HEK293 (cell line): ENCODE results near the gene DHRS4.
A peak's percentile ranks its signal among the peaks of the same experiment; 100 is the strongest.
"Not testable (repeated sequence)": the region's sequence is repeated elsewhere in the genome, so short reads cannot be mapped to it uniquely, and the experiment has no call there.

Source experiments
- CTCF ChIA-PET: fragments of 350-600 bp; formaldehyde crosslinking; extraction: SDS; loops from one replicate; lab custom pipeline; 2021; ENCODE audit warnings: antibody characterized with exemption; lab: Yijun Ruan, JAX
- POLR2A ChIA-PET: fragments of 300-600 bp; formaldehyde crosslinking; extraction: SDS; loops from one replicate; lab custom pipeline; 2020; ENCODE audit warnings: antibody characterized with exemption, inconsistent platforms; lab: Yijun Ruan, JAX
- H3K27ac ChIP-seq: fragments of 200-500 bp; sonication (Bioruptor generic); 2 replicates; pipeline ENCODE4 v1.5.1; 2014; ENCODE audit warnings: low read depth, low read length, control low read depth, inconsistent platforms; ENCODE audit errors: extremely low read depth
- H3K36me3 ChIP-seq, 2 experiments: fragments of 200-500 bp in 1 of 2; sonication (Bioruptor generic) in 1 of 2; 1 replicate in 1 of 2; 2 replicates in 1 of 2; pipeline ENCODE4 v1.5.1; 2014 to 2017; ENCODE audit warnings: inconsistent platforms in 2 of 2, low read length in 2 of 2; ENCODE audit not compliant: control insufficient read depth in 2 of 2, insufficient read depth in 1 of 2
- H3K4me1 ChIP-seq: fragments of 200-500 bp; sonication (Bioruptor generic); 2 replicates; pipeline ENCODE4 v1.5.1; 2014; ENCODE audit warnings: mild to moderate bottlenecking, low read length, inconsistent platforms; ENCODE audit not compliant: control insufficient read depth, insufficient read depth
- H3K4me3 ChIP-seq: 2 replicates; pipeline ENCODE4 v1.5.1; 2011; ENCODE audit warnings: low read depth, mild to moderate bottlenecking, control low read depth, low read length, moderate library complexity
- H3K9me3 ChIP-seq: fragments of 200-500 bp; sonication (Bioruptor generic); 2 replicates; pipeline ENCODE4 v1.5.1; 2014; ENCODE audit warnings: low read depth, low read length, inconsistent platforms; ENCODE audit not compliant: control insufficient read depth, insufficient read depth
- HOXC10 ChIP-seq: sonication (generic); formaldehyde crosslinking; IDR thresholded peaks from 2 replicates; pipeline ENCODE4 v1.8.1; 2023; ENCODE audit warnings: mild to moderate bottlenecking, missing genetic modification reagents
- KLF7 ChIP-seq: fragments of 450-650 bp; formaldehyde crosslinking; IDR thresholded peaks from 2 replicates; pipeline ENCODE4 v1.5.1; 2016; ENCODE audit warnings: missing biosample characterization, missing genetic modification characterization, borderline replicate concordance
- SCRT1 ChIP-seq: fragments of 450-650 bp; formaldehyde crosslinking; IDR thresholded peaks from 2 replicates; pipeline ENCODE4 v1.5.1; 2016; ENCODE audit warnings: missing biosample characterization, missing genetic modification characterization, borderline replicate concordance
- ZIC2 ChIP-seq: fragments of 450-650 bp; formaldehyde crosslinking; IDR thresholded peaks from 2 replicates; pipeline ENCODE4 v1.5.1; 2016; ENCODE audit warnings: missing biosample characterization, missing genetic modification characterization
- ZNF132 ChIP-seq: fragments of 450-650 bp; formaldehyde crosslinking; IDR thresholded peaks from 2 replicates; pipeline ENCODE4 v1.5.1; 2017; ENCODE audit warnings: missing biosample characterization, missing genetic modification characterization, borderline replicate concordance
- ZNF146 ChIP-seq: fragments of 450-650 bp; formaldehyde crosslinking; IDR thresholded peaks from 2 replicates; pipeline ENCODE4 v1.5.1; 2016; ENCODE audit warnings: missing biosample characterization, missing genetic modification characterization
- ZNF155 ChIP-seq: fragments of 450-650 bp; formaldehyde crosslinking; IDR thresholded peaks from 2 replicates; pipeline ENCODE4 v1.5.1; 2016; ENCODE audit warnings: missing biosample characterization, missing genetic modification characterization
- ZNF157 ChIP-seq: fragments of 450-650 bp; formaldehyde crosslinking; IDR thresholded peaks from 2 replicates; pipeline ENCODE4 v1.5.1; 2016; ENCODE audit warnings: missing biosample characterization, missing genetic modification characterization
- ZNF26 ChIP-seq: fragments of 450-650 bp; formaldehyde crosslinking; IDR thresholded peaks from 2 replicates; pipeline ENCODE4 v1.5.1; 2016; ENCODE audit warnings: missing biosample characterization, missing genetic modification characterization
- ZNF473 ChIP-seq: fragments of 450-650 bp; formaldehyde crosslinking; IDR thresholded peaks from 2 replicates; pipeline ENCODE4 v1.5.1; 2017; ENCODE audit warnings: missing biosample characterization, missing genetic modification characterization
- ZNF521 ChIP-seq: fragments of 450-650 bp; formaldehyde crosslinking; IDR thresholded peaks from 2 replicates; pipeline ENCODE4 v1.5.1; 2017; ENCODE audit warnings: missing biosample characterization, mild to moderate bottlenecking, missing genetic modification characterization
- ZNF544 ChIP-seq: fragments of 450-650 bp; formaldehyde crosslinking; IDR thresholded peaks from 2 replicates; pipeline ENCODE4 v1.5.0; 2017; ENCODE audit warnings: missing biosample characterization, missing genetic modification characterization
- ZNF548 ChIP-seq: fragments of 450-650 bp; formaldehyde crosslinking; IDR thresholded peaks from 2 replicates; pipeline ENCODE4 v1.5.1; 2016; ENCODE audit warnings: missing biosample characterization, missing genetic modification characterization
- ZNF658 ChIP-seq: fragments of 450-650 bp; formaldehyde crosslinking; IDR thresholded peaks from 2 replicates; pipeline ENCODE4; 2016; ENCODE audit warnings: missing biosample characterization, missing genetic modification characterization
- ZNF768 ChIP-seq: fragments of 450-650 bp; formaldehyde crosslinking; IDR thresholded peaks from 2 replicates; pipeline ENCODE4 v1.5.1; 2018; ENCODE audit warnings: missing biosample characterization, mild to moderate bottlenecking, missing genetic modification characterization
- ZNF777 ChIP-seq: fragments of 450-650 bp; formaldehyde crosslinking; IDR thresholded peaks from 2 replicates; pipeline ENCODE4 v1.5.1; 2017; ENCODE audit warnings: missing biosample characterization, missing genetic modification characterization, borderline replicate concordance
- TF ChIP-seq, protein P1 (sequence below): fragments of 450-650 bp; IDR thresholded peaks from 2 replicates; pipeline ENCODE4 v1.5.1; 2018; ENCODE audit warnings: missing biosample characterization, missing genetic modification characterization
- TF ChIP-seq, protein P2 (sequence below): fragments of 450-650 bp; formaldehyde crosslinking; IDR thresholded peaks from 2 replicates; pipeline ENCODE4 v1.5.1; 2016; ENCODE audit warnings: missing biosample characterization, missing genetic modification characterization, borderline replicate concordance

DHRS4 gene

GRCh38 chr14:23941669-23942068 is 11.9 kb upstream of the DHRS4 start (continued):
- TF ChIP-seq, protein P1, sequence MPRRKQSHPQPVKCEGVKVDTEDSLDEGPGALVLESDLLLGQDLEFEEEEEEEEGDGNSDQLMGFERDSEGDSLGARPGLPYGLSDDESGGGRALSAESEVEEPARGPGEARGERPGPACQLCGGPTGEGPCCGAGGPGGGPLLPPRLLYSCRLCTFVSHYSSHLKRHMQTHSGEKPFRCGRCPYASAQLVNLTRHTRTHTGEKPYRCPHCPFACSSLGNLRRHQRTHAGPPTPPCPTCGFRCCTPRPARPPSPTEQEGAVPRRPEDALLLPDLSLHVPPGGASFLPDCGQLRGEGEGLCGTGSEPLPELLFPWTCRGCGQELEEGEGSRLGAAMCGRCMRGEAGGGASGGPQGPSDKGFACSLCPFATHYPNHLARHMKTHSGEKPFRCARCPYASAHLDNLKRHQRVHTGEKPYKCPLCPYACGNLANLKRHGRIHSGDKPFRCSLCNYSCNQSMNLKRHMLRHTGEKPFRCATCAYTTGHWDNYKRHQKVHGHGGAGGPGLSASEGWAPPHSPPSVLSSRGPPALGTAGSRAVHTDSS (tag by site-specific recombination) = no peak
- no peak for TF ChIP-seq SCRT1 (tag by site-specific recombination)

DNA sequence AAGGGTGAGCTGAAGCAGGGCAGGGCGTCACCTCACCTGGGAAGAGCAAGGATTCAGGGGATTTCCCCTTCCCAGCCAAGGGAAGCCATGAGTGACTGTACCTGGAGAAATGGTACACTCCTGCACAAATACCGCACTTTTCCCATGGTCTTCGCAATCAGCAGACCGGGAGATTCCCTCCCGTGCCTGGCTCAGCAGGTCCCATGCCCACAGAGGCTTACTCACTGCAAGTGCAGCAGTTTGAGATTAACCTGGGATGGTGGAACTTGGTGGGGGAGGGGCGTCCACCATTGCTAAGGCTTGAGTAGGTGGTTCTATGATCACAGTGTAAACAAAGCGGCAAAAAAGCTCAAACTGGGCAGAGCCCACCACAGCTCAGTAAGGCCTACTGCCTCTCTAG is 11.0 kb upstream of the DHRS4 start:
- Histone ChIP-seq H3K27ac (no peak overlapping the region), H3K36me3 (peaks cover 0 to 9% of the 10 kb centered on the region in 2 experiments; a peak in 1 of 3 replicates), H3K9me3 (no peaks in the 10 kb centered on the region), H3K4me1 (no peaks in the 10 kb centered on the region), H3K4me3 (no peak overlapping the region)
- ChIA-PET CTCF (interaction anchor here (1.9 to 2.8 kb wide), 2 partner anchors 9 to 32 kb away, joined by 8 to 13 read pairs; partner anchors contain the start of gene DHRS4), POLR2A (no interaction called here)
- TF ChIP-seq ZIC2 = 0 out of 2 replicates have a peak, but pooled peaks have one; percentile 11
- no peak for TF ChIP-seq ZNF658

GRCh38 chr14:23949069-23949468 is 4.5 kb upstream of the DHRS4 start:
- TF ChIP-seq ZNF146 = peak; percentile 83
- H3K9me3 ChIP-seq, POLR2A ChIA-PET, H3K4me3 ChIP-seq, H3K36me3 ChIP-seq, CTCF ChIA-PET, H3K4me1 ChIP-seq, H3K27ac ChIP-seq: not testable (repeated sequence)

- Histone ChIP-seq H3K9me3 (no peaks in the 10 kb centered on the region), H3K27ac (no peak overlapping the region), H3K4me1 (no peaks in the 10 kb centered on the region), H3K4me3 (no peak overlapping the region), H3K36me3 (peaks cover 0 to 2% of the 10 kb centered on the region in 2 experiments; a peak in 1 of 3 replicates)
- CTCF ChIA-PET = interaction anchor here (3.8 kb wide), 1 partner anchor 9 kb away, joined by 13 read pairs; no protein-coding TSS in a partner anchor
- POLR2A ChIA-PET = no interaction called here
- TF ChIP-seq ZNF132 (tag by site-specific recombination) (no peak), ZNF768 (tag by site-specific recombination) (no peak), ZNF521 (tag by site-specific recombination) (no peak), ZNF26 (tag by site-specific recombination) (no peak), ZNF157 (no peak), KLF7 (tag by site-specific recombination) (no peak), ZNF548 (tag by site-specific recombination) (no peak), ZNF473 (tag by site-specific recombination) (no peak), ZNF146 (no peak), ZNF155 (no peak), ZNF777 (tag by site-specific recombination) (no peak), ZNF544 (no peak), HOXC10 (CRISPR knock-in tag) (no peak)
- TF ChIP-seq, protein P2, sequence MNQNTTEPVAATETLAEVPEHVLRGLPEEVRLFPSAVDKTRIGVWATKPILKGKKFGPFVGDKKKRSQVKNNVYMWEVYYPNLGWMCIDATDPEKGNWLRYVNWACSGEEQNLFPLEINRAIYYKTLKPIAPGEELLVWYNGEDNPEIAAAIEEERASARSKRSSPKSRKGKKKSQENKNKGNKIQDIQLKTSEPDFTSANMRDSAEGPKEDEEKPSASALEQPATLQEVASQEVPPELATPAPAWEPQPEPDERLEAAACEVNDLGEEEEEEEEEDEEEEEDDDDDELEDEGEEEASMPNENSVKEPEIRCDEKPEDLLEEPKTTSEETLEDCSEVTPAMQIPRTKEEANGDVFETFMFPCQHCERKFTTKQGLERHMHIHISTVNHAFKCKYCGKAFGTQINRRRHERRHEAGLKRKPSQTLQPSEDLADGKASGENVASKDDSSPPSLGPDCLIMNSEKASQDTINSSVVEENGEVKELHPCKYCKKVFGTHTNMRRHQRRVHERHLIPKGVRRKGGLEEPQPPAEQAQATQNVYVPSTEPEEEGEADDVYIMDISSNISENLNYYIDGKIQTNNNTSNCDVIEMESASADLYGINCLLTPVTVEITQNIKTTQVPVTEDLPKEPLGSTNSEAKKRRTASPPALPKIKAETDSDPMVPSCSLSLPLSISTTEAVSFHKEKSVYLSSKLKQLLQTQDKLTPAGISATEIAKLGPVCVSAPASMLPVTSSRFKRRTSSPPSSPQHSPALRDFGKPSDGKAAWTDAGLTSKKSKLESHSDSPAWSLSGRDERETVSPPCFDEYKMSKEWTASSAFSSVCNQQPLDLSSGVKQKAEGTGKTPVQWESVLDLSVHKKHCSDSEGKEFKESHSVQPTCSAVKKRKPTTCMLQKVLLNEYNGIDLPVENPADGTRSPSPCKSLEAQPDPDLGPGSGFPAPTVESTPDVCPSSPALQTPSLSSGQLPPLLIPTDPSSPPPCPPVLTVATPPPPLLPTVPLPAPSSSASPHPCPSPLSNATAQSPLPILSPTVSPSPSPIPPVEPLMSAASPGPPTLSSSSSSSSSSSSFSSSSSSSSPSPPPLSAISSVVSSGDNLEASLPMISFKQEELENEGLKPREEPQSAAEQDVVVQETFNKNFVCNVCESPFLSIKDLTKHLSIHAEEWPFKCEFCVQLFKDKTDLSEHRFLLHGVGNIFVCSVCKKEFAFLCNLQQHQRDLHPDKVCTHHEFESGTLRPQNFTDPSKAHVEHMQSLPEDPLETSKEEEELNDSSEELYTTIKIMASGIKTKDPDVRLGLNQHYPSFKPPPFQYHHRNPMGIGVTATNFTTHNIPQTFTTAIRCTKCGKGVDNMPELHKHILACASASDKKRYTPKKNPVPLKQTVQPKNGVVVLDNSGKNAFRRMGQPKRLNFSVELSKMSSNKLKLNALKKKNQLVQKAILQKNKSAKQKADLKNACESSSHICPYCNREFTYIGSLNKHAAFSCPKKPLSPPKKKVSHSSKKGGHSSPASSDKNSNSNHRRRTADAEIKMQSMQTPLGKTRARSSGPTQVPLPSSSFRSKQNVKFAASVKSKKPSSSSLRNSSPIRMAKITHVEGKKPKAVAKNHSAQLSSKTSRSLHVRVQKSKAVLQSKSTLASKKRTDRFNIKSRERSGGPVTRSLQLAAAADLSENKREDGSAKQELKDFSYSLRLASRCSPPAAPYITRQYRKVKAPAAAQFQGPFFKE (tag by site-specific recombination) = no peak
- TF ChIP-seq, protein P1 (tag by site-specific recombination) = no peak
Measured at GRCh38 chr14:23950411-23951135, 3.0 kb upstream of the DHRS4 start.
